Cardiac fibroblast (primary cell): ENCODE results near the gene ESYT2.

Experiments
- DNase-seq, 2 donors: peaks; one replicate each; pipeline versions ENCODE4 v3.0.0 to v3.0.0-alpha.2; 2010; ENCODE audit warnings: low read depth in 2 of 2
- H3K4me3 ChIP-seq, 2 donors: replicated peaks in 1 of 2; 1 replicate in 1 of 2; 2 replicates in 1 of 2; pipeline ENCODE4 v1.5.1; 2011; ENCODE audit warnings: low read depth in 2 of 2, low read length in 2 of 2, mild to moderate bottlenecking in 2 of 2, moderate library complexity in 1 of 2
- TF ChIP-seq, protein P1 (sequence below): IDR thresholded peaks from one replicate; pipeline ENCODE4 v1.5.1; 2011; ENCODE audit warnings: low read depth, mild to moderate bottlenecking, low read length, inconsistent platforms

ESYT2 gene

DNA sequence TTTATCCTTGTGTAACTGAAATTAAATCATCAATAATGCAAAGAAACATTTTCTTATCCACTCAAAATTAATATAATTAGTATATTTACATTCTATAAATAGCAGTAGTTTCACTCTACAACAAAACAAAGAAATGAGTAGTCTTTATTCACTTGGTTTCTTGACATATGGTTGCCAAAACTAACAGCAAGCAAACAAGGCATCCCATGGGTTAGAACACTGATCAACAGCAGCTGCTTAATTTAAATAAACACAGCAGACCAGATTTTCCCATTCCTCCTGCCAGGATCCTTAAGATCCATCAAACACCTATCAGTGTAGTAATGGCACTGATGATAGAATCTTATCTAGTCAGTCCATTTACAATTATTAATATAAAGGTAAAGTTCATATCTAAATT lies 146.9 kb downstream of the ESYT2 start:
- DNase-seq, result no peak
- TF ChIP-seq, protein P1, sequence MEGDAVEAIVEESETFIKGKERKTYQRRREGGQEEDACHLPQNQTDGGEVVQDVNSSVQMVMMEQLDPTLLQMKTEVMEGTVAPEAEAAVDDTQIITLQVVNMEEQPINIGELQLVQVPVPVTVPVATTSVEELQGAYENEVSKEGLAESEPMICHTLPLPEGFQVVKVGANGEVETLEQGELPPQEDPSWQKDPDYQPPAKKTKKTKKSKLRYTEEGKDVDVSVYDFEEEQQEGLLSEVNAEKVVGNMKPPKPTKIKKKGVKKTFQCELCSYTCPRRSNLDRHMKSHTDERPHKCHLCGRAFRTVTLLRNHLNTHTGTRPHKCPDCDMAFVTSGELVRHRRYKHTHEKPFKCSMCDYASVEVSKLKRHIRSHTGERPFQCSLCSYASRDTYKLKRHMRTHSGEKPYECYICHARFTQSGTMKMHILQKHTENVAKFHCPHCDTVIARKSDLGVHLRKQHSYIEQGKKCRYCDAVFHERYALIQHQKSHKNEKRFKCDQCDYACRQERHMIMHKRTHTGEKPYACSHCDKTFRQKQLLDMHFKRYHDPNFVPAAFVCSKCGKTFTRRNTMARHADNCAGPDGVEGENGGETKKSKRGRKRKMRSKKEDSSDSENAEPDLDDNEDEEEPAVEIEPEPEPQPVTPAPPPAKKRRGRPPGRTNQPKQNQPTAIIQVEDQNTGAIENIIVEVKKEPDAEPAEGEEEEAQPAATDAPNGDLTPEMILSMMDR, result no peak

More for the DNA sequence above, 146.9 kb downstream of the ESYT2 start:
- H3K4me3 ChIP-seq, result no peak overlapping the region
